ENCODE measurements around the gene OSBPL5. TPM values are rescaled to one million over a fixed set of nuclear protein-coding genes. Genes with fewer than 3 reads are reported as not detected.

The OSBPL5 gene
- total and polyA plus RNA-seq, 9 of the 15 experiments (the other 6 are each of a cell fraction or from before 2014, with no cell fraction given) = 0.06 to 14.8 (median 3.2) TPM

DNA sequence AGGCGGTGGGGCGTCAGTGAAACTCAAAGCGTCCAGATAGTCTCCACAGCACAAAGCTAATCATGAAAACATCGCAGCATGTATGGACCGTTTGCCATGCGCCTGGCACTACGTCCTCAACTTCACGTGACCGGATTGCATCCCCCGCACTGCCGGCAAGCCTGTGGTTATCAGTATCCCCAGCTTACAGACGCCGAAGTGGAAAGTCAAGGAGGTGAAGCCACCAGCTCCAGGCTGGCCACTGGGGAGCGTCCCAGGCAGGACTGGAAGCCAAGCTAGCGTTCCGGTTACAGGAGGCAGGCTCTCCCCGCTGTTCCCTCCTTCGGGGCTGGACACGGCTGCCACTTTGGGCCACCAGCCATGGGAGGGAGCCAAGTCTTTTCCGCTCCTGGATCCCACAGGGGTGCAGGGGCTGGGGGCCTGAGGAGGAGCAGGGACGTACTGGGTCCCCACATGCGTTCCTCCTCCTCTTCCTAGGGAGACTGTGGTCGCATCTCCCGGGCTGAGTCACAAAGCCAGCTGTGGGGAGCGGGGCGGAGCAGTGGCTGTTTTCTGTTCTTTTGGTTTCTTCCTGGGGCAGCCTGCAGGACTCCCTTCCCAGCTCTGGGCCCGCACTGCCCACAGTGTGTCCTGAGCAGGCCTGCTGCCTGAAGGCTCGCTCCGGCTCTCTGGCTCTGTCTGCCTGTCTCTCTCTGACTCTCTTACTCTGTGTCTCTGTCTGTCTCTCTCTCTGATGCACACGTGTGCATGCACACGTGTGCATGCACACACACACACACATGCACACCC lies 4.3 kb upstream of the OSBPL5 start (continued):
- TF ChIP-seq TRIM25 (IDR thresholded peaks at IDR 0.05; ENCODE audit: borderline replicate concordance) = no peak
- TF ChIP-seq PTTG1 (tag; IDR thresholded peaks at IDR 0.05; ENCODE audit: low read depth) = no peak
- no peak for TF ChIP-seq XRCC3 (IDR thresholded peaks at IDR 0.05)
- TF ChIP-seq ZC3H11A (IDR thresholded peaks at IDR 0.05; ENCODE audit: low read depth, low read length) = no peak
- TF ChIP-seq SIX5 (IDR thresholded peaks at IDR 0.05; ENCODE audit: borderline replicate concordance in 1 of 2, insufficient read depth in 1 of 2, low read depth in 1 of 2, low read length in 2 of 2) = no peak
- TF ChIP-seq ZNF668 (CRISPR knock-in tag; IDR thresholded peaks at IDR 0.05) = no peak
- TF ChIP-seq IFI16 (CRISPR knock-in tag; IDR thresholded peaks at IDR 0.05) = no peak
- TF ChIP-seq, protein P1, sequence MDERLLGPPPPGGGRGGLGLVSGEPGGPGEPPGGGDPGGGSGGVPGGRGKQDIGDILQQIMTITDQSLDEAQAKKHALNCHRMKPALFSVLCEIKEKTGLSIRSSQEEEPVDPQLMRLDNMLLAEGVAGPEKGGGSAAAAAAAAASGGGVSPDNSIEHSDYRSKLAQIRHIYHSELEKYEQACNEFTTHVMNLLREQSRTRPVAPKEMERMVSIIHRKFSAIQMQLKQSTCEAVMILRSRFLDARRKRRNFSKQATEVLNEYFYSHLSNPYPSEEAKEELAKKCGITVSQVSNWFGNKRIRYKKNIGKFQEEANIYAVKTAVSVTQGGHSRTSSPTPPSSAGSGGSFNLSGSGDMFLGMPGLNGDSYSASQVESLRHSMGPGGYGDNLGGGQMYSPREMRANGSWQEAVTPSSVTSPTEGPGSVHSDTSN (CRISPR knock-in tag; IDR thresholded peaks at IDR 0.05; ENCODE audit: low read depth) = no peak
- TF ChIP-seq, protein P1 (tag; conservative IDR thresholded peaks at IDR 0.05; ENCODE audit: low read depth) = no peak
- TF ChIP-seq MAFF (IDR thresholded peaks at IDR 0.05; ENCODE audit: low read length) = no peak
- TF ChIP-seq SMAD4 (CRISPR knock-in tag; conservative IDR thresholded peaks at IDR 0.05) = peak; percentile 89
- TF ChIP-seq ATF7 (IDR thresholded peaks at IDR 0.05) = peak; percentile 65; the same call in 1 of the 2 replicates
- peak; percentile 98 for TF ChIP-seq USF1 (CRISPR knock-in tag; IDR thresholded peaks at IDR 0.05)
- TF ChIP-seq TRIM24 (IDR thresholded peaks at IDR 0.05) = peak; percentile 72 to 89
- TF ChIP-seq BCOR (IDR thresholded peaks at IDR 0.05) = peak; percentile 93
- peak; percentile 67; the same call in 1 of the 2 replicates for TF ChIP-seq ZFX (CRISPR knock-in tag; IDR thresholded peaks at IDR 0.05)
- TF ChIP-seq MCM3 (IDR thresholded peaks at IDR 0.05) = no peak
- TF ChIP-seq, protein P2, sequence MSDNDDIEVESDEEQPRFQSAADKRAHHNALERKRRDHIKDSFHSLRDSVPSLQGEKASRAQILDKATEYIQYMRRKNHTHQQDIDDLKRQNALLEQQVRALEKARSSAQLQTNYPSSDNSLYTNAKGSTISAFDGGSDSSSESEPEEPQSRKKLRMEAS (CRISPR knock-in tag; IDR thresholded peaks at IDR 0.05) = peak; percentile 98
- peak; percentile 96 for TF ChIP-seq CBFA2T3 (IDR thresholded peaks at IDR 0.05)
- no peak for TF ChIP-seq RFX7 (CRISPR knock-in tag; IDR thresholded peaks at IDR 0.05)
- TF ChIP-seq HMG20A (CRISPR knock-in tag; conservative IDR thresholded peaks at IDR 0.05) = no peak
- TF ChIP-seq MTA3 (IDR thresholded peaks at IDR 0.05; ENCODE audit: borderline replicate concordance) = peak; percentile 81; the same call in 1 of the 2 replicates
- no peak for TF ChIP-seq ARID2 (IDR thresholded peaks at IDR 0.05)
- no peak for TF ChIP-seq KAT8 (IDR thresholded peaks at IDR 0.05; ENCODE audit: low read depth)
- TF ChIP-seq ZNF282 (CRISPR knock-in tag; IDR thresholded peaks at IDR 0.05) = no peak
- peak; percentile 77 for TF ChIP-seq MTA2 (IDR thresholded peaks at IDR 0.05; ENCODE audit: low read depth)
